SK-N-SH treated with all-trans-retinoic acid at 6 μM for 48 hours (cell line): ENCODE measurements around the gene BNIPL.

Experiments
- ATAC-seq: fragments of 200-7000 bp; cut with Tn5 transposase; 3 replicates; pipeline ENCODE4 v1.9.1; 2020; ENCODE audit warnings: mild to moderate bottlenecking, moderate library complexity
- BACH2 ChIP-seq: fragments of 250-450 bp; sonication (Bioruptor Pico); IDR thresholded peaks from 2 replicates; pipeline ENCODE4 v1.9.0; 2021; ENCODE audit warnings: mild to moderate bottlenecking, borderline replicate concordance
- ESRRG ChIP-seq: fragments of 250-450 bp; sonication (Bioruptor Pico); IDR thresholded peaks from 2 replicates; pipeline ENCODE4 v1.6.1; 2021; ENCODE audit warnings: mild to moderate bottlenecking
- ISL1 ChIP-seq: fragments of 250-450 bp; sonication (Bioruptor Pico); IDR thresholded peaks from 2 replicates; pipeline ENCODE4 v2.1.2; 2022; ENCODE audit warnings: mild to moderate bottlenecking, moderate library complexity
- OSR1 ChIP-seq: fragments of 250-450 bp; sonication (Bioruptor Pico); IDR thresholded peaks from 2 replicates; pipeline ENCODE4 v1.8.0; 2022; ENCODE audit warnings: moderate library complexity, mild to moderate bottlenecking, inconsistent platforms
- PPARA ChIP-seq: fragments of 250-450 bp; sonication (Bioruptor Pico); IDR thresholded peaks from 2 replicates; pipeline ENCODE4 v1.5.0; 2020; ENCODE audit warnings: mild to moderate bottlenecking, borderline replicate concordance
- RARB ChIP-seq: fragments of 250-450 bp; sonication (Bioruptor Pico); IDR thresholded peaks from 2 replicates; pipeline ENCODE4 v1.8.0; 2021; ENCODE audit warnings: mild to moderate bottlenecking, moderate library complexity
- SNAI2 ChIP-seq: fragments of 250-450 bp; sonication (Bioruptor Pico); IDR thresholded peaks from 2 replicates; pipeline ENCODE4 v1.5.0; 2020; ENCODE audit warnings: mild to moderate bottlenecking, moderate library complexity
- TOX ChIP-seq: fragments of 250-450 bp; sonication (Bioruptor Pico); IDR thresholded peaks from 2 replicates; pipeline ENCODE4 v1.8.0; 2021; ENCODE audit warnings: mild to moderate bottlenecking, moderate library complexity, borderline replicate concordance
- ZC3H10 ChIP-seq: fragments of 250-450 bp; sonication (Bioruptor Pico); IDR thresholded peaks from 2 replicates; pipeline ENCODE4 v1.5.1; 2021; ENCODE audit warnings: mild to moderate bottlenecking, moderate library complexity
- ZFP30 ChIP-seq: fragments of 450-650 bp; formaldehyde crosslinking; IDR thresholded peaks from 2 replicates; pipeline ENCODE4 v1.5.0; 2022; ENCODE audit warnings: mild to moderate bottlenecking, moderate library complexity
- ZNF565 ChIP-seq: fragments of 450-650 bp; formaldehyde crosslinking; conservative IDR thresholded peaks from 2 replicates; pipeline ENCODE4 v1.5.0; 2020; ENCODE audit warnings: low read depth, mild to moderate bottlenecking, moderate library complexity
- ZNF70 ChIP-seq: fragments of 450-650 bp; formaldehyde crosslinking; IDR thresholded peaks from 2 replicates; pipeline ENCODE4 v1.5.0; 2020; ENCODE audit warnings: mild to moderate bottlenecking, moderate library complexity
- ZNF8 ChIP-seq: fragments of 450-650 bp; formaldehyde crosslinking; IDR thresholded peaks from 2 replicates; pipeline ENCODE4 v1.5.0; 2020; ENCODE audit warnings: mild to moderate bottlenecking, moderate library complexity
- TF ChIP-seq, protein P1 (sequence below): fragments of 250-450 bp; sonication (Bioruptor Pico); IDR thresholded peaks from 2 replicates; pipeline ENCODE4 v1.5.1; 2021; ENCODE audit warnings: mild to moderate bottlenecking, moderate library complexity
- TF ChIP-seq, protein P2 (sequence below): fragments of 250-450 bp; sonication (Bioruptor Pico); IDR thresholded peaks from 2 replicates; pipeline ENCODE4 v1.5.1; 2020; ENCODE audit warnings: low read depth, mild to moderate bottlenecking, moderate library complexity
- TF ChIP-seq, protein P3 (sequence below): fragments of 250-450 bp; sonication (Bioruptor Pico); IDR thresholded peaks from 2 replicates; pipeline ENCODE4 v1.8.0; 2021; ENCODE audit warnings: low read depth, mild to moderate bottlenecking, moderate library complexity, borderline replicate concordance
- TF ChIP-seq, protein P4 (sequence below): fragments of 250-450 bp; sonication (Bioruptor Pico); IDR thresholded peaks from 2 replicates; pipeline ENCODE4 v1.8.0; 2020; ENCODE audit warnings: mild to moderate bottlenecking, moderate library complexity, borderline replicate concordance

The BNIPL gene

DNA sequence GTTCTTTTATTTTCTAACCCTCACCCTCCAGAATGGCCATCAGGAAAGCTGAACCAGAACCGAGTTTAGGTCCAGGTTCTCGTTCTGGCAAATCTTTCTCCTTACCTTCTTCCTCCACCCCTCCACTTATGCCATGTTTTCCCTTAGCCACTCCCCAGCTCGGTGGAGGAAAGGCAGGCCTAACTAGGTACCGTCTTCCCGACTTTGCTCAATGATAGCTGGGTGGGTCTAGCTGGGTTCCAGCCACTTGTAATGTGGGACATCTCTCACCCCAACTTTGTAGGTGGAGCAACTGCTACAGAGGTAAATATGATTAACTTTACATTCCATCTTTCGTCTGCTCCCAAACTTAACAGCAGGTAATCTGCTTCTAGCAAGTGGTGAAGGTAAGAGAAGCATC, 646 bp downstream of the BNIPL start:
- ATAC-seq: no peak

DNA sequence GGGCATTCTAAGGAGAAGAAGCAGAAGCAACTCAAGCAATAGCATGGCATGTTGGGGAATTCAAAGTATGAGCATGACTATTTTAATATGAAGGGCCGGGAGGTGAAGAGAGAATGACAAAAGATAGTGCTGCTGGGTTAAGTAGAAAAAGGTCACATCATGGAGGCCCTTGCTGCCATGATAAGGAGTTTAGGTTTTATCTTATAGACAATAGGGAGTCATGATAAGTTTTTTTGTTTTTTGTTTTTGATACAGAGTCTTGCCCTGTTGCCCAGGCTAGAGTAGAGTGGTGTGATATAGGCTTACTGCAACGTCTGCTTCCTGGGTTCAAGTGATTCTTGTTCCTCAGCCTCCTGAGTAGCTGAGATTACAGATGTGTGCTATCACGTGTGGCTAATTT, 3.1 kb downstream of the BNIPL start:
- TF ChIP-seq ZFP30 (CRISPR knock-in tag) (no peak), BACH2 (CRISPR knock-in tag) (no peak), RARB (CRISPR knock-in tag) (no peak), TOX (CRISPR knock-in tag) (no peak), ZC3H10 (no peak), ZNF565 (CRISPR knock-in tag) (no peak), OSR1 (CRISPR knock-in tag) (no peak), ZNF70 (CRISPR knock-in tag) (no peak), SNAI2 (CRISPR knock-in tag) (no peak)
- TF ChIP-seq, protein P1, sequence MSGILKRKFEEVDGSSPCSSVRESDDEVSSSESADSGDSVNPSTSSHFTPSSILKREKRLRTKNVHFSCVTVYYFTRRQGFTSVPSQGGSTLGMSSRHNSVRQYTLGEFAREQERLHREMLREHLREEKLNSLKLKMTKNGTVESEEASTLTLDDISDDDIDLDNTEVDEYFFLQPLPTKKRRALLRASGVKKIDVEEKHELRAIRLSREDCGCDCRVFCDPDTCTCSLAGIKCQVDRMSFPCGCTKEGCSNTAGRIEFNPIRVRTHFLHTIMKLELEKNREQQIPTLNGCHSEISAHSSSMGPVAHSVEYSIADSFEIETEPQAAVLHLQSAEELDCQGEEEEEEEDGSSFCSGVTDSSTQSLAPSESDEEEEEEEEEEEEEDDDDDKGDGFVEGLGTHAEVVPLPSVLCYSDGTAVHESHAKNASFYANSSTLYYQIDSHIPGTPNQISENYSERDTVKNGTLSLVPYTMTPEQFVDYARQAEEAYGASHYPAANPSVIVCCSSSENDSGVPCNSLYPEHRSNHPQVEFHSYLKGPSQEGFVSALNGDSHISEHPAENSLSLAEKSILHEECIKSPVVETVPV (CRISPR knock-in tag): no peak
- TF ChIP-seq, protein P2, sequence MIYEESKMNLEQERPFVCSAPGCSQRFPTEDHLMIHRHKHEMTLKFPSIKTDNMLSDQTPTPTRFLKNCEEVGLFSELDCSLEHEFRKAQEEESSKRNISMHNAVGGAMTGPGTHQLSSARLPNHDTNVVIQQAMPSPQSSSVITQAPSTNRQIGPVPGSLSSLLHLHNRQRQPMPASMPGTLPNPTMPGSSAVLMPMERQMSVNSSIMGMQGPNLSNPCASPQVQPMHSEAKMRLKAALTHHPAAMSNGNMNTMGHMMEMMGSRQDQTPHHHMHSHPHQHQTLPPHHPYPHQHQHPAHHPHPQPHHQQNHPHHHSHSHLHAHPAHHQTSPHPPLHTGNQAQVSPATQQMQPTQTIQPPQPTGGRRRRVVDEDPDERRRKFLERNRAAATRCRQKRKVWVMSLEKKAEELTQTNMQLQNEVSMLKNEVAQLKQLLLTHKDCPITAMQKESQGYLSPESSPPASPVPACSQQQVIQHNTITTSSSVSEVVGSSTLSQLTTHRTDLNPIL (CRISPR knock-in tag): no peak

More for the DNA sequence above, 646 bp downstream of the BNIPL start:
- TF ChIP-seq ISL1 (CRISPR knock-in tag): no peak
- TF ChIP-seq ZC3H10: no peak
- TF ChIP-seq TOX (CRISPR knock-in tag): no peak
- TF ChIP-seq RARB (CRISPR knock-in tag): no peak
- TF ChIP-seq, protein P3, sequence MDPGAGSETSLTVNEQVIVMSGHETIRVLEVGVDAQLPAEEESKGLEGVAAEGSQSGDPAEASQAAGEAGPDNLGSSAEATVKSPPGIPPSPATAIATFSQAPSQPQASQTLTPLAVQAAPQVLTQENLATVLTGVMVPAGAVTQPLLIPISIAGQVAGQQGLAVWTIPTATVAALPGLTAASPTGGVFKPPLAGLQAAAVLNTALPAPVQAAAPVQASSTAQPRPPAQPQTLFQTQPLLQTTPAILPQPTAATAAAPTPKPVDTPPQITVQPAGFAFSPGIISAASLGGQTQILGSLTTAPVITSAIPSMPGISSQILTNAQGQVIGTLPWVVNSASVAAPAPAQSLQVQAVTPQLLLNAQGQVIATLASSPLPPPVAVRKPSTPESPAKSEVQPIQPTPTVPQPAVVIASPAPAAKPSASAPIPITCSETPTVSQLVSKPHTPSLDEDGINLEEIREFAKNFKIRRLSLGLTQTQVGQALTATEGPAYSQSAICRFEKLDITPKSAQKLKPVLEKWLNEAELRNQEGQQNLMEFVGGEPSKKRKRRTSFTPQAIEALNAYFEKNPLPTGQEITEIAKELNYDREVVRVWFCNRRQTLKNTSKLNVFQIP: no peak
- TF ChIP-seq, protein P1 (CRISPR knock-in tag): no peak
- TF ChIP-seq ESRRG (CRISPR knock-in tag): no peak
- TF ChIP-seq ZNF565 (CRISPR knock-in tag): no peak
- no peak for TF ChIP-seq BACH2 (CRISPR knock-in tag)
- no peak for TF ChIP-seq ZNF8 (CRISPR knock-in tag)
- TF ChIP-seq OSR1 (CRISPR knock-in tag): no peak
- TF ChIP-seq, all 23 proteins: peak for 0

DNA sequence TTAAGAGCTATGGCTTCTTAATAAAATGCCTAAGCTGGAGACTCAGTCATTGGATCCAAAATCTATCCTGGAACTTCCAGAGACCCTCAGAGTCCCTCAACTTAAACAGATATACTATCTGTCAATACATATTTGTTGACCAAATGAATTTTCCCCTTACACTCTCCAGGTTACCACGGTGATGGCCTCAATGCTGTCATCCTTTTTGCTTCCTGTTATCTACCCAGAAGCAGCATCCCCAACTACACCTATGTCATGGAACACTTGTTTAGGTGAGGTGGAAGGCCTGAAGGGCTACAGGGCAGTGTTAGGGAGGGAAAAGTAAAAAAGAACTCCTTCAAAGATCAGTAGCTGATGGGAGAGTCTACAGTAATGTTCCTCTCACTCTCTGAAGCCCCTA, 6.8 kb downstream of the BNIPL start:
- no peak for ATAC-seq
- TF ChIP-seq TOX (CRISPR knock-in tag) (no peak), ESRRG (CRISPR knock-in tag) (no peak), ZNF70 (CRISPR knock-in tag) (no peak), OSR1 (CRISPR knock-in tag) (no peak), ZFP30 (CRISPR knock-in tag) (no peak), ZNF565 (CRISPR knock-in tag) (no peak), RARB (CRISPR knock-in tag) (no peak), ZC3H10 (no peak)
- TF ChIP-seq, protein P2 (CRISPR knock-in tag): no peak

More for the DNA sequence above, 3.1 kb downstream of the BNIPL start:
- ATAC-seq: no peak

DNA sequence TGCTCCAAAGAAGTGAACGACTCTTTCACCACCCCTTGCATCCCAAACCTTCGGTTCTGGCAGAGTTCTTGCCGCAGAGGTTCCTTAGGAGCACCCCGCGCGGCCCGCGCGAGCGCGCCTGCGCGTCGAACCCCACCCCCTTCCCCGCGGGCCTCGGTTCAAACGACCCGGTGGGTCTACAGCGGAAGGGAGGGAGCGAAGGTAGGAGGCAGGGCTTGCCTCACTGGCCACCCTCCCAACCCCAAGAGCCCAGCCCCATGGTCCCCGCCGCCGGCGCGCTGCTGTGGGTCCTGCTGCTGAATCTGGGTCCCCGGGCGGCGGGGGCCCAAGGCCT, 11.2 kb downstream of the BNIPL start, which contains the start of gene C1orf56:
C1orf56 (plus strand) TSS at position 161 of the 334 bp plus-strand sequence; CDS start at position 258, 97 bp downstream.
- peak; percentile 79 for ATAC-seq
- no peak for TF ChIP-seq PPARA (CRISPR knock-in tag)
- TF ChIP-seq, protein P4, sequence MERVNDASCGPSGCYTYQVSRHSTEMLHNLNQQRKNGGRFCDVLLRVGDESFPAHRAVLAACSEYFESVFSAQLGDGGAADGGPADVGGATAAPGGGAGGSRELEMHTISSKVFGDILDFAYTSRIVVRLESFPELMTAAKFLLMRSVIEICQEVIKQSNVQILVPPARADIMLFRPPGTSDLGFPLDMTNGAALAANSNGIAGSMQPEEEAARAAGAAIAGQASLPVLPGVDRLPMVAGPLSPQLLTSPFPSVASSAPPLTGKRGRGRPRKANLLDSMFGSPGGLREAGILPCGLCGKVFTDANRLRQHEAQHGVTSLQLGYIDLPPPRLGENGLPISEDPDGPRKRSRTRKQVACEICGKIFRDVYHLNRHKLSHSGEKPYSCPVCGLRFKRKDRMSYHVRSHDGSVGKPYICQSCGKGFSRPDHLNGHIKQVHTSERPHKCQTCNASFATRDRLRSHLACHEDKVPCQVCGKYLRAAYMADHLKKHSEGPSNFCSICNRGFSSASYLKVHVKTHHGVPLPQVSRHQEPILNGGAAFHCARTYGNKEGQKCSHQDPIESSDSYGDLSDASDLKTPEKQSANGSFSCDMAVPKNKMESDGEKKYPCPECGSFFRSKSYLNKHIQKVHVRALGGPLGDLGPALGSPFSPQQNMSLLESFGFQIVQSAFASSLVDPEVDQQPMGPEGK (CRISPR knock-in tag): 0 out of 2 replicates have a peak, but pooled peaks have one; percentile 41
